ENCODE data around the gene TMCC1.

TMCC1 gene

GRCh38 chr3:129606636-129607390 is 286.7 kb downstream of the TMCC1 start, which contains the start of gene PLXND1:
Gene PLXND1, minus strand, starts transcription at chr3:129606676. Its CDS starts 37 bp downstream, at chr3:129606639.
- peak in 4 of 5 donors; percentile 8 to 54 (median 22) for DNase-seq

DNA sequence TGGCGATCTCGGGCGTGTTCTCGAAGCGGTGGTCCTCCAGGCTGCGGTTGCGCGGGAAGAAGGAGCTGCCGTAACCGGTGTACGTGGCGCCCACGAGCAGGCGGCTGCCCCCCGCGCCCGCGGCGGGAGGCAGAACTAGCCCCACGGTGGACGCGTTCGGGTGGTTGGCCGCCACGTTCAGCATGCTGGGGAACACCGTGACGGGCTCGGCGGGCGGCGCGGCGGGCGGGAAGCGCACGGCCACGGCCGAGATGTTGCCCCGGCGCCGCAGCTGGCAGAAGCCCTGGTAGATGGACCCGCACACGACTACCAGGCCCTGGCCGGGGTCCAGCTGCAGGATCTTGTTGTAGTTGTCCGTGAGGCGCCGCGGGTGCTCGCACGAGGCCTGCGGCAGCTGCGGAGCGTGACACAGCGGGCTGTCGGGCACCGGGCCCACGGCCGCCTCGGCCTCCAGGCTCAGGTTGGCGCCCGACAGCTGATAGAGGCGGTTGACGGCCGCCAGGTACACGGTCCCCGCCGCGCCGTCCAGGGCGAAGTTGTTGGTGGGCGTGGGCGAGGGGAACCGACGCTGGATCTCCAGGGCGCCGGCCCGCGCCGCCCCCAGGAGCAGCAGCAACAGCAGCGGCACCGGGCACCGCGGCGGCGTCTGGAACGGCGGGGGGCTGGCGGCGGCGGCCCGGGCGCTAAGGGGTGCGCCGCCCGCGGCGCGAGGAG is 287.4 kb downstream of the TMCC1 start:
- DNase-seq: no peak

DNA sequence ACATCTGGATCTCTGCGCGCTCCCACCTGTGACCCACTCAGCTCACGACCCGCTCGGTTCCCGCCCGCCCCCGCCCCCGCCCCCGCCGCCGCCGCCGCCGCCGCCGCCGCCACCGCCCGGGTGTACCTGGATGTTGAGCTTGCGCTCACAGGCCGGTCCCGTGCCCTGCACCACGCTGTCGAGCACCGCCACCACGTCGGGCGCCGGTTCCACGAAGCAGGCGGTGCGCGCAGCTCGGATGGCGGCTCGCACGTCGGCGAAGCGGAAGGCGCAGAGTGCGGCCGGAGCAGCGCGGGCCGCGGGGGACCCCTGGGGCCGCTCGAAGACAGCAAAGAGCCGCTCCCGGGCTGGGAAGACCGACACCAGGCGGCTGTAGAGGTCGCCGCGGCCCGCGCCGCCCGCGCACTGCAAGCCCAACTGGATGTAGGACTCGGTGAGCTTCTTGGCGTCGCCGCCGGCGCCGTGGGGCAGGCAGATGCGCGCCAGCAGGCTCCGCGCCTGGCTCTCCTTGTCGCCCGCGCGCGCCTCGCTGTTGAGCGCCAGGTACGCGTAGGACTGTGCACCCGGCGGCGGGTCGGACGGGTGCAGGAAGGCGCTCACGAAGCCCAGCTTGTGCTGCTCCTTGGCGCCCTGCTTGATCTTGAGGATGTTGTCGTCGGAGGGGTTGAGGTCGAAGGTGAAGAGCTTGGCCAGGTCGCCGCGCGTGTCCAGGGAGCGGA is 288.1 kb downstream of the TMCC1 start:
- peak in 3 of 5 donors; percentile 16 to 49 (median 39) for DNase-seq

GRCh38 chr3:129604767-129605166 is 288.7 kb downstream of the TMCC1 start:
- no peak for DNase-seq

- no peak for DNase-seq
Measured at GRCh38 chr3:129603991-129604749, 289.3 kb downstream of the TMCC1 start.

DNA sequence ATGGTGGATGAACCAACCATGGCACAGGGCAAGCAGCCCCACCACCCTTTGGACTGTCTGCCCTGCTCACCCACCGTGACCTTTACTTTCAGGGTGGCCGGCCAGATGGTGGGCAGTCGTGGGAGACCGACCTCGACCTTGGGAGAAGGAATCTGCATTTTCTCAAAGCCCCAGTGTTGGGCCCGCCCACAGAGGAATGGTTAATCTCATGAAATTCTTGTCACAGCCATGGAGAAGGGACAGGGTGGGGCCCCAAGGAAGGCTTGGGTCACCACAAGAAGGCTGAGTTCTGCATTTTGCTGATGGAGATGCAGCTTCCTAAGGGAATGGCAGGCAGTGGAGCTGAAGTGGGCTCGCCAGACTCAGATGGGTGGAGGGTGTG is 290.0 kb downstream of the TMCC1 start:
- no peak for DNase-seq

GRCh38 chr3:129602730-129603560 is 290.6 kb downstream of the TMCC1 start:
- no peak for DNase-seq

- DNase-seq: no peak
Measured at GRCh38 chr3:129602309-129602708, 291.2 kb downstream of the TMCC1 start.

- DNase-seq: no peak
Measured at GRCh38 chr3:129601713-129602112, 291.8 kb downstream of the TMCC1 start.

GRCh38 chr3:129600348-129600747 is 293.2 kb downstream of the TMCC1 start:
- no peak for DNase-seq

GRCh38 chr3:129599607-129600006 is 293.9 kb downstream of the TMCC1 start:
- DNase-seq: no peak

- DNase-seq: no peak
Measured at GRCh38 chr3:129599073-129599472, 294.4 kb downstream of the TMCC1 start.

GRCh38 chr3:129598484-129598883 is 295.0 kb downstream of the TMCC1 start:
- no peak for DNase-seq

- no peak for DNase-seq
Measured at GRCh38 chr3:129598000-129598381, 295.5 kb downstream of the TMCC1 start.

Data from T-helper 1 cell (primary cell).